ENCODE measurements around the gene ZNF79.

DNA sequence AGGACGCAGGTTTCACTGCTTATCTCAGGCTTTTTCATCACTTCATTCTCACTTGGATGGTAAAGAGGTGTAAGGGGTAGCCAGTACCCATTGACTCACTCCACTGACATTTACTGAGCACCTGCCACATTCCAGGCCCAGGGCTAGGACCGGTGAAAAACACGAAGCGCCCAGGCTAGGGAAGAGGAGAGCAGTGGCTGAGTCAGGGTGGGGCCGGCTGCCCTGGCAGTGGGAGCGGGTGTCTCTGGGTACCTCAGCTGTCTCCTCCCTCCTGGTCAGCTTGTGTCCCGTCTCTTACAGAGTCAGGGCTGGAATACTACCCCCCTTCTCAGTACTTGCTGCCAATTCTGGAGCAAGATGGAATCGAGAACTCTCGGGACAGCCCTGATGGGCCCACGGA is 49.3 kb downstream of the ZNF79 start:
- no peak for TF ChIP-seq RAD21 (IDR thresholded peaks at IDR 0.05; ENCODE audit: low read depth)
- TF ChIP-seq NFIC (IDR thresholded peaks at IDR 0.05), result no peak
- no peak for TF ChIP-seq YY1 (IDR thresholded peaks at IDR 0.05; ENCODE audit: low read depth)
- TF ChIP-seq TAF1 (IDR thresholded peaks at IDR 0.05; ENCODE audit: low read depth), result no peak
- no peak for TF ChIP-seq EP300 (IDR thresholded peaks at IDR 0.05; ENCODE audit: borderline replicate concordance)
- no peak for TF ChIP-seq EGR1 (IDR thresholded peaks at IDR 0.05)
- TF ChIP-seq FOXM1 (IDR thresholded peaks at IDR 0.05; ENCODE audit: borderline replicate concordance, low read depth), result no peak
- TF ChIP-seq, protein P1, sequence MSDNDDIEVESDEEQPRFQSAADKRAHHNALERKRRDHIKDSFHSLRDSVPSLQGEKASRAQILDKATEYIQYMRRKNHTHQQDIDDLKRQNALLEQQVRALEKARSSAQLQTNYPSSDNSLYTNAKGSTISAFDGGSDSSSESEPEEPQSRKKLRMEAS (IDR thresholded peaks at IDR 0.05), result no peak
- TF ChIP-seq, protein P2, sequence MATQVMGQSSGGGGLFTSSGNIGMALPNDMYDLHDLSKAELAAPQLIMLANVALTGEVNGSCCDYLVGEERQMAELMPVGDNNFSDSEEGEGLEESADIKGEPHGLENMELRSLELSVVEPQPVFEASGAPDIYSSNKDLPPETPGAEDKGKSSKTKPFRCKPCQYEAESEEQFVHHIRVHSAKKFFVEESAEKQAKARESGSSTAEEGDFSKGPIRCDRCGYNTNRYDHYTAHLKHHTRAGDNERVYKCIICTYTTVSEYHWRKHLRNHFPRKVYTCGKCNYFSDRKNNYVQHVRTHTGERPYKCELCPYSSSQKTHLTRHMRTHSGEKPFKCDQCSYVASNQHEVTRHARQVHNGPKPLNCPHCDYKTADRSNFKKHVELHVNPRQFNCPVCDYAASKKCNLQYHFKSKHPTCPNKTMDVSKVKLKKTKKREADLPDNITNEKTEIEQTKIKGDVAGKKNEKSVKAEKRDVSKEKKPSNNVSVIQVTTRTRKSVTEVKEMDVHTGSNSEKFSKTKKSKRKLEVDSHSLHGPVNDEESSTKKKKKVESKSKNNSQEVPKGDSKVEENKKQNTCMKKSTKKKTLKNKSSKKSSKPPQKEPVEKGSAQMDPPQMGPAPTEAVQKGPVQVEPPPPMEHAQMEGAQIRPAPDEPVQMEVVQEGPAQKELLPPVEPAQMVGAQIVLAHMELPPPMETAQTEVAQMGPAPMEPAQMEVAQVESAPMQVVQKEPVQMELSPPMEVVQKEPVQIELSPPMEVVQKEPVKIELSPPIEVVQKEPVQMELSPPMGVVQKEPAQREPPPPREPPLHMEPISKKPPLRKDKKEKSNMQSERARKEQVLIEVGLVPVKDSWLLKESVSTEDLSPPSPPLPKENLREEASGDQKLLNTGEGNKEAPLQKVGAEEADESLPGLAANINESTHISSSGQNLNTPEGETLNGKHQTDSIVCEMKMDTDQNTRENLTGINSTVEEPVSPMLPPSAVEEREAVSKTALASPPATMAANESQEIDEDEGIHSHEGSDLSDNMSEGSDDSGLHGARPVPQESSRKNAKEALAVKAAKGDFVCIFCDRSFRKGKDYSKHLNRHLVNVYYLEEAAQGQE (IDR thresholded peaks at IDR 0.05; ENCODE audit: low read depth), result no peak
- TF ChIP-seq ZBTB7A (IDR thresholded peaks at IDR 0.05; ENCODE audit: low read depth), result no peak
- TF ChIP-seq TEAD4 (IDR thresholded peaks at IDR 0.05), result no peak
- TF ChIP-seq CREB1 (IDR thresholded peaks at IDR 0.05; ENCODE audit: low read depth), result no peak
- TF ChIP-seq CEBPB (IDR thresholded peaks at IDR 0.05), result no peak

Measured in Ishikawa (cell line).